Measurements from ENCODE around the gene MBOAT1. TPM values are rescaled to one million over a fixed set of nuclear protein-coding genes. Genes with fewer than 3 reads are reported as not detected.

The MBOAT1 gene
- polyA plus RNA-seq, 1 of the 3 experiments (the other 2 are of a cell fraction) = 3.0 TPM

DNA sequence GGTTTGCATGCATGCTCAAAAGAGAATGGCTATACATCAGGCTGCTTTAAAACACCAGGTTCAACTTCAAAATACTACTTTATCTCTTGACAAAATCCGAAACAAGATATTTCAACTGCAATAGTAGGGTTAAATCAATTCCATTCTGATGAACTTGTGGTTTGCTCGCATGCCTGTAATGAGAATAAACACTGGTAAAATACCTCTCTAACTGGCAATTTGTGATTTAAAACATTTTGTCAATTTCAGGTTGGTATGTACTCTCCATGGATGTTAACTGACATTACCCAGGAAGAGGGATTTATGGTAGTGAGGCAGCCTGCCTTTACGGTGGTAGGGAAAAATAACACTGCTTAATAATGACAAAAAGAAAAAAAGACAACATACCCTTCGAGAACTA is 74.4 kb downstream of the MBOAT1 start:
- H2AFZ ChIP-seq (ENCODE audit: low read depth) = no peak overlapping the region
- TF ChIP-seq TCF12 (IDR thresholded peaks at IDR 0.05) (no peak), JUND (IDR thresholded peaks at IDR 0.05) (no peak), SMC3 (IDR thresholded peaks at IDR 0.05; ENCODE audit: low read depth, low read length) (no peak), FOSL2 (IDR thresholded peaks at IDR 0.05; ENCODE audit: borderline replicate concordance, low read depth) (no peak), MXI1 (IDR thresholded peaks at IDR 0.05; ENCODE audit: low read depth, low read length) (no peak), CHD2 (IDR thresholded peaks at IDR 0.05; ENCODE audit: low read length, partially characterized antibody) (no peak), EZH2phosphoT487 (IDR thresholded peaks at IDR 0.05; ENCODE audit: borderline replicate concordance, low read depth) (no peak), CTCF (IDR thresholded peaks at IDR 0.05) (no peak), RXRA (IDR thresholded peaks at IDR 0.05; ENCODE audit: borderline replicate concordance, low read depth) (no peak), POLR2AphosphoS5 (IDR thresholded peaks at IDR 0.05; ENCODE audit: low read depth, low read length) (no peak), TAF1 (IDR thresholded peaks at IDR 0.05; ENCODE audit: borderline replicate concordance, low read depth, low read length) (no peak), NFIC (IDR thresholded peaks at IDR 0.05; ENCODE audit: borderline replicate concordance) (no peak), EP300 (IDR thresholded peaks at IDR 0.05; ENCODE audit: borderline replicate concordance in 1 of 2, low read depth in 1 of 2, low read length in 1 of 2) (no peak), RFX5 (IDR thresholded peaks at IDR 0.05; ENCODE audit: low read length) (no peak), ELF1 (IDR thresholded peaks at IDR 0.05) (no peak)
- TF ChIP-seq, protein P1, sequence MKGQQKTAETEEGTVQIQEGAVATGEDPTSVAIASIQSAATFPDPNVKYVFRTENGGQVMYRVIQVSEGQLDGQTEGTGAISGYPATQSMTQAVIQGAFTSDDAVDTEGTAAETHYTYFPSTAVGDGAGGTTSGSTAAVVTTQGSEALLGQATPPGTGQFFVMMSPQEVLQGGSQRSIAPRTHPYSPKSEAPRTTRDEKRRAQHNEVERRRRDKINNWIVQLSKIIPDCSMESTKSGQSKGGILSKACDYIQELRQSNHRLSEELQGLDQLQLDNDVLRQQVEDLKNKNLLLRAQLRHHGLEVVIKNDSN (IDR thresholded peaks at IDR 0.05; ENCODE audit: borderline replicate concordance, low read depth) = no peak
- TF ChIP-seq, protein P2, sequence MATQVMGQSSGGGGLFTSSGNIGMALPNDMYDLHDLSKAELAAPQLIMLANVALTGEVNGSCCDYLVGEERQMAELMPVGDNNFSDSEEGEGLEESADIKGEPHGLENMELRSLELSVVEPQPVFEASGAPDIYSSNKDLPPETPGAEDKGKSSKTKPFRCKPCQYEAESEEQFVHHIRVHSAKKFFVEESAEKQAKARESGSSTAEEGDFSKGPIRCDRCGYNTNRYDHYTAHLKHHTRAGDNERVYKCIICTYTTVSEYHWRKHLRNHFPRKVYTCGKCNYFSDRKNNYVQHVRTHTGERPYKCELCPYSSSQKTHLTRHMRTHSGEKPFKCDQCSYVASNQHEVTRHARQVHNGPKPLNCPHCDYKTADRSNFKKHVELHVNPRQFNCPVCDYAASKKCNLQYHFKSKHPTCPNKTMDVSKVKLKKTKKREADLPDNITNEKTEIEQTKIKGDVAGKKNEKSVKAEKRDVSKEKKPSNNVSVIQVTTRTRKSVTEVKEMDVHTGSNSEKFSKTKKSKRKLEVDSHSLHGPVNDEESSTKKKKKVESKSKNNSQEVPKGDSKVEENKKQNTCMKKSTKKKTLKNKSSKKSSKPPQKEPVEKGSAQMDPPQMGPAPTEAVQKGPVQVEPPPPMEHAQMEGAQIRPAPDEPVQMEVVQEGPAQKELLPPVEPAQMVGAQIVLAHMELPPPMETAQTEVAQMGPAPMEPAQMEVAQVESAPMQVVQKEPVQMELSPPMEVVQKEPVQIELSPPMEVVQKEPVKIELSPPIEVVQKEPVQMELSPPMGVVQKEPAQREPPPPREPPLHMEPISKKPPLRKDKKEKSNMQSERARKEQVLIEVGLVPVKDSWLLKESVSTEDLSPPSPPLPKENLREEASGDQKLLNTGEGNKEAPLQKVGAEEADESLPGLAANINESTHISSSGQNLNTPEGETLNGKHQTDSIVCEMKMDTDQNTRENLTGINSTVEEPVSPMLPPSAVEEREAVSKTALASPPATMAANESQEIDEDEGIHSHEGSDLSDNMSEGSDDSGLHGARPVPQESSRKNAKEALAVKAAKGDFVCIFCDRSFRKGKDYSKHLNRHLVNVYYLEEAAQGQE (IDR thresholded peaks at IDR 0.05; ENCODE audit: low read depth, low read length) = no peak
- TF ChIP-seq, protein P3, sequence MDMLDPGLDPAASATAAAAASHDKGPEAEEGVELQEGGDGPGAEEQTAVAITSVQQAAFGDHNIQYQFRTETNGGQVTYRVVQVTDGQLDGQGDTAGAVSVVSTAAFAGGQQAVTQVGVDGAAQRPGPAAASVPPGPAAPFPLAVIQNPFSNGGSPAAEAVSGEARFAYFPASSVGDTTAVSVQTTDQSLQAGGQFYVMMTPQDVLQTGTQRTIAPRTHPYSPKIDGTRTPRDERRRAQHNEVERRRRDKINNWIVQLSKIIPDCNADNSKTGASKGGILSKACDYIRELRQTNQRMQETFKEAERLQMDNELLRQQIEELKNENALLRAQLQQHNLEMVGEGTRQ (IDR thresholded peaks at IDR 0.05; ENCODE audit: borderline replicate concordance, low read depth, low read length) = no peak
- TF ChIP-seq, protein P4, sequence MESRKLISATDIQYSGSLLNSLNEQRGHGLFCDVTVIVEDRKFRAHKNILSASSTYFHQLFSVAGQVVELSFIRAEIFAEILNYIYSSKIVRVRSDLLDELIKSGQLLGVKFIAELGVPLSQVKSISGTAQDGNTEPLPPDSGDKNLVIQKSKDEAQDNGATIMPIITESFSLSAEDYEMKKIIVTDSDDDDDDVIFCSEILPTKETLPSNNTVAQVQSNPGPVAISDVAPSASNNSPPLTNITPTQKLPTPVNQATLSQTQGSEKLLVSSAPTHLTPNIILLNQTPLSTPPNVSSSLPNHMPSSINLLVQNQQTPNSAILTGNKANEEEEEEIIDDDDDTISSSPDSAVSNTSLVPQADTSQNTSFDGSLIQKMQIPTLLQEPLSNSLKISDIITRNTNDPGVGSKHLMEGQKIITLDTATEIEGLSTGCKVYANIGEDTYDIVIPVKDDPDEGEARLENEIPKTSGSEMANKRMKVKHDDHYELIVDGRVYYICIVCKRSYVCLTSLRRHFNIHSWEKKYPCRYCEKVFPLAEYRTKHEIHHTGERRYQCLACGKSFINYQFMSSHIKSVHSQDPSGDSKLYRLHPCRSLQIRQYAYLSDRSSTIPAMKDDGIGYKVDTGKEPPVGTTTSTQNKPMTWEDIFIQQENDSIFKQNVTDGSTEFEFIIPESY (IDR thresholded peaks at IDR 0.05; ENCODE audit: borderline replicate concordance, low read depth) = no peak
- TF ChIP-seq, protein P5, sequence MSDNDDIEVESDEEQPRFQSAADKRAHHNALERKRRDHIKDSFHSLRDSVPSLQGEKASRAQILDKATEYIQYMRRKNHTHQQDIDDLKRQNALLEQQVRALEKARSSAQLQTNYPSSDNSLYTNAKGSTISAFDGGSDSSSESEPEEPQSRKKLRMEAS (IDR thresholded peaks at IDR 0.05; ENCODE audit: low read depth) = no peak
- H3K27ac ChIP-seq (ENCODE audit: low read depth in 2 of 2, low read length in 1 of 2) = no peak overlapping the region
- no peaks in the 10 kb centered on the region for H3F3A ChIP-seq (replicated peaks; ENCODE audit: insufficient read depth)
- H3K9me2 ChIP-seq = no peaks in the 10 kb centered on the region
- ChIA-PET POLR2A (no interaction called here), CTCF (interaction anchor here (2.9 kb wide), 1 partner anchor 11 kb away, joined by 20 read pairs; no protein-coding TSS in a partner anchor)
- no peaks in the 10 kb centered on the region for H3K36me3 ChIP-seq (replicated peaks in 1 of 2; ENCODE audit: control insufficient read depth in 1 of 2, insufficient read depth in 2 of 2, low read length in 1 of 2)
- H4K20me1 ChIP-seq (ENCODE audit: insufficient read depth) = no peaks in the 10 kb centered on the region
- H3K9me3 ChIP-seq = no peaks in the 10 kb centered on the region
- H3K9ac ChIP-seq = no peak overlapping the region
- H3K4me3 ChIP-seq (ENCODE audit: low read depth in 2 of 2, low read length in 1 of 2) = no peak overlapping the region
- no peaks in the 10 kb centered on the region; a peak in 2 of 4 replicates for H3K4me1 ChIP-seq (ENCODE audit: control insufficient read depth in 1 of 2, insufficient read depth in 2 of 2, low read depth in 1 of 2, low read length in 1 of 2)
- no peak for DNase-seq
- WGBS (ENCODE audit: low lambda C conversion rate) = 78% methylated on average over 4 of the region's 4 CpGs
- H3K4me2 ChIP-seq = no peak overlapping the region
- no peaks in the 10 kb centered on the region for H3K79me2 ChIP-seq (ENCODE audit: insufficient read depth)
- no peaks in the 10 kb centered on the region for H3K27me3 ChIP-seq (ENCODE audit: insufficient read depth)

Data from SK-N-SH (cell line).